Tibial nerve (tissue), 4 donors: ENCODE results near the gene DHRS12. TPM values are rescaled to one million over a fixed set of nuclear protein-coding genes. Genes with fewer than 3 reads are reported as not detected.

Experiments used
- DNase-seq, 2 donors: peaks; one replicate each; pipeline ENCODE4 v3.0.0-alpha.2; 2019; ENCODE audit warnings: low spot score in 2 of 2
- H3K27ac ChIP-seq, 4 donors: fragments of 200-600 bp; sonication (generic) in 3 of 4; one replicate each; pipeline ENCODE4 v1.5.1; 2017 to 2019; ENCODE audit warnings: mild to moderate bottlenecking in 1 of 4
- H3K27me3 ChIP-seq, 2 donors: fragments of 200-600 bp; sonication (generic) in 1 of 2; one replicate each; pipeline versions ENCODE4 v1.5.1 to v1.6.0; 2017 to 2019
- H3K36me3 ChIP-seq, 3 donors: fragments of 200-600 bp; sonication (generic); one replicate each; pipeline ENCODE4 v1.5.1; 2018 to 2019
- H3K4me1 ChIP-seq, 4 donors: fragments of 200-600 bp; sonication (generic) in 3 of 4; one replicate each; pipeline ENCODE4 v1.5.1; 2017 to 2019
- H3K4me3 ChIP-seq, 4 donors: fragments of 200-600 bp; sonication (generic) in 3 of 4; one replicate each; pipeline ENCODE4 v1.5.1; 2017 to 2019; ENCODE audit warnings: mild to moderate bottlenecking in 1 of 4, moderate library complexity in 1 of 4
- H3K9me3 ChIP-seq, 4 donors: fragments of 200-600 bp; sonication (generic) in 3 of 4; one replicate each; pipeline ENCODE4 v1.5.1; 2017 to 2019
- CTCF ChIP-seq, 5 experiments: fragments of 200-600 bp in 3 of 5; fragments of 450-650 bp in 2 of 5; sonication (generic) in 3 of 5; IDR thresholded peaks; one replicate each; pipeline ENCODE4 v1.5.1; 2016 to 2019; ENCODE audit warnings: antibody characterized with exemption in 5 of 5, mild to moderate bottlenecking in 3 of 5, moderate library complexity in 2 of 5
- EP300 ChIP-seq, 2 donors: sonication (generic); formaldehyde crosslinking; IDR thresholded peaks; one replicate each; pipeline ENCODE4 v1.6.1; 2017; ENCODE audit warnings: antibody characterized with exemption in 2 of 2, mild to moderate bottlenecking in 1 of 2
- POLR2A ChIP-seq, 2 donors: fragments of 450-650 bp; IDR thresholded peaks; one replicate each; pipeline ENCODE4 v1.6.1; 2017; ENCODE audit warnings: antibody characterized with exemption in 2 of 2, mild to moderate bottlenecking in 2 of 2, moderate library complexity in 2 of 2
- WGBS, 2 donors: methylation state at CpG; one replicate each; pipeline ENCODE4 v1.1.5; 2018; 5-methylcytosine and 5-hydroxymethylcytosine counted together
- total RNA-seq, 4 donors: library from RNA; depleted of rRNA; stranded (reverse); fragments of >200 nt; gene quantifications; one replicate each; pipeline ENCODE4 v1.1.0, GENCODE V29; 2016

DHRS12 gene
- total RNA-seq, 4 donors from 2014 or later, result 12.3 to 19.5 (median 16.7) TPM

DNA sequence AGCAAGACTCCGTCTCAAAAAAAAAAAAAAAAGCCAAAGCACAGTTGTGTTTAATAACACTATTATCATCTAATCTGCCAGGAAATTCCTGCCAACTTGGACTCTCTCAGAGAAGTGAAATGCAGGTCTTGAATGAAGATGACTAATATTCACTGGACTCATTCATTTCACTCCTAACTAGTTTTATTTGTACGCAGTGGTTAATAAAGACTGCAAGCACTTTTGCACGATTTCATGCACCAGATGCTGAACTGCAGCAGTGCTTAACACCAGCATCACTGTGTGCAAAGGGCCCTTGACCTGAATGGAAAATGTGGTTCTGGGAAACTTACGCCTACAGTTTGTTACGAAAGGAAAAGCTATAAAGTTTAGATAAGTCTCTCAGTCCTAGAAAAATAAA is 63.3 kb downstream of the DHRS12 start:
- Histone ChIP-seq H3K9me3 (no peaks in the 10 kb centered on the region), H3K4me3 (no peak overlapping the region), H3K27ac (peak overlapping the region in 3 of 4 donors; percentile 60 to 90 (median 85)), H3K27me3 (no peaks in the 10 kb centered on the region), H3K4me1 (peaks cover 0 to 32% (median 4%) of the 10 kb centered on the region in 4 donors), H3K36me3 (peaks cover 0 to 30% (median 0%) of the 10 kb centered on the region in 3 donors)
- 53 to 54% methylated on average over 5 of the region's 5 CpGs for WGBS, 2 donors
- TF ChIP-seq CTCF (IDR thresholded peaks at IDR 0.05) (no peak), POLR2A (IDR thresholded peaks at IDR 0.05) (no peak), EP300 (IDR thresholded peaks at IDR 0.05) (no peak)
- no peak for DNase-seq

GRCh38 chr13:51739027-51739764 is 64.8 kb downstream of the DHRS12 start:
- 85 to 91% methylated on average over 6 of the region's 6 CpGs for WGBS, 2 donors
- TF ChIP-seq POLR2A (IDR thresholded peaks at IDR 0.05) (no peak), CTCF (IDR thresholded peaks at IDR 0.05) (no peak), EP300 (IDR thresholded peaks at IDR 0.05) (peak in 1 of 2 donors; percentile 19)
- Histone ChIP-seq H3K4me3 (no peak overlapping the region), H3K9me3 (no peaks in the 10 kb centered on the region), H3K27me3 (no peaks in the 10 kb centered on the region), H3K36me3 (peaks cover 0 to 30% (median 0%) of the 10 kb centered on the region in 3 donors), H3K27ac (peak overlapping the region; percentile 63 to 90 (median 79)), H3K4me1 (peaks cover 0 to 42% (median 4%) of the 10 kb centered on the region in 4 donors)
- no peak for DNase-seq

- TF ChIP-seq CTCF (IDR thresholded peaks at IDR 0.05), result no peak
- Histone ChIP-seq H3K27ac (peak overlapping the region; percentile 32 to 90 (median 74)), H3K36me3 (peaks cover 0 to 30% (median 0%) of the 10 kb centered on the region in 3 donors), H3K4me3 (no peak overlapping the region), H3K27me3 (no peaks in the 10 kb centered on the region), H3K9me3 (no peaks in the 10 kb centered on the region), H3K4me1 (peaks cover 0 to 49% (median 4%) of the 10 kb centered on the region in 4 donors)
- 91 to 97% methylated on average over 2 of the region's 2 CpGs for WGBS, 2 donors
- DNase-seq, result no peak
Observed at GRCh38 chr13:51738226-51738905, 65.6 kb downstream of the DHRS12 start.

DNA sequence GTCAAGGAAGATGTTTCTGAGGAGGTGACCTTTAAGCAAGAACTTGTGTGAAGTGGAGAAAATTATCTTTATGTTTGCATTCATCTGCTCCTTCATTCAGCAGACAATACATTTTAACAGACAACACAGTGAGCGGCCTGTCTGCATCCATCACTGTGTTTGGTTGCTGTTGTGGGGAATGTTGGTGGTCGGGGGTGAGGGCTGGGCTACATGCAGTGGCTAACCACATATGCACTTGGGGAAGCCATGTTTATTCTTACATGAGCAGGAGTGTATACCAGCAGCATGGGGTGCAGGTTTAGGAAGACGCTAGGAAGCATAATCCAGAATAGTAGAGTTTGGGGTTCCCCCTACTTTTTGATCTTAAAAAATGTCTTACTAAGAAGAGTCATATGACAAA is 66.4 kb downstream of the DHRS12 start:
- H3K27me3 ChIP-seq, result no peaks in the 10 kb centered on the region
- no peak for DNase-seq
- H3K9me3 ChIP-seq, result no peaks in the 10 kb centered on the region
- peaks cover 0 to 51% (median 4%) of the 10 kb centered on the region in 4 donors for H3K4me1 ChIP-seq
- peaks cover 0 to 30% (median 0%) of the 10 kb centered on the region in 3 donors for H3K36me3 ChIP-seq
- WGBS, 2 donors, result 87 to 91% methylated on average over 3 of the region's 3 CpGs
- H3K4me3 ChIP-seq, result no peak overlapping the region
- H3K27ac ChIP-seq, result peak overlapping the region in 1 of 4 donors; percentile 90
- TF ChIP-seq POLR2A (IDR thresholded peaks at IDR 0.05) (no peak), CTCF (IDR thresholded peaks at IDR 0.05) (no peak), EP300 (IDR thresholded peaks at IDR 0.05) (no peak)

DNA sequence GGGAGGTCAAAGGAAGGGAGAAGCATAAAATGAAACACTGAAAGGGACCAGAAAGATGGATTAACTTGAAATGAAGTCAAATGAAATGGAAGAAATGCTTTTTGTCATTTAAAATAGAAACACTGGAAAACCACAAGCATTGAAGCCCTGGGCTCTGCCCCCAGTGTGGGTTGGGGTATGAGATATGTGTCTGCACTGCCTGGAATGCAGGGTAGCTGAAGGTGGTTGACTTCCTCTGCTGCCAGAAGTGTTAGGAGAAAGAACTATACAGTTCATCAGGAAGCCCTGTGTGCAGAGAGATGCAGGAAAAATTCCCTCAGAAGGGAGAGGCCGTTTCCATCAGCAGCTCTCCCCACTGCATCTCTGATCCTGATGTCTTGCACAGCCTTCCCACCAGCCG is 69.2 kb downstream of the DHRS12 start:
- no peak overlapping the region for H3K4me3 ChIP-seq
- H3K9me3 ChIP-seq, result no peaks in the 10 kb centered on the region
- H3K27ac ChIP-seq, result peak overlapping the region in 1 of 4 donors; percentile 71
- TF ChIP-seq EP300 (IDR thresholded peaks at IDR 0.05), result no peak
- TF ChIP-seq CTCF (IDR thresholded peaks at IDR 0.05), result no peak
- TF ChIP-seq POLR2A (IDR thresholded peaks at IDR 0.05), result no peak
- DNase-seq, result no peak
- 82 to 84% methylated on average over 2 of the region's 2 CpGs for WGBS, 2 donors
- H3K4me1 ChIP-seq, result peaks cover 0 to 60% (median 17%) of the 10 kb centered on the region in 4 donors
- no peaks in the 10 kb centered on the region for H3K27me3 ChIP-seq
- H3K36me3 ChIP-seq, result peaks cover 0 to 10% (median 0%) of the 10 kb centered on the region in 3 donors
